Upper lobe of left lung (tissue), 6 donors: Measurements from ENCODE around the gene RNF214. TPM values are rescaled to one million over a fixed set of nuclear protein-coding genes. Genes with fewer than 3 reads are reported as not detected.

Experiments
- ATAC-seq, 2 donors: fragments of 200-7000 bp; cut with Tn5 transposase; one replicate each; pipeline ENCODE4 v1.9.1; 2022; ENCODE audit warnings: mild to moderate bottlenecking in 2 of 2, moderate library complexity in 2 of 2; ENCODE audit not compliant: low FRiP score in 2 of 2
- DNase-seq, 2 donors: peaks; one replicate each; pipeline ENCODE4 v3.0.0-alpha.2; 2019 to 2020
- H3K27ac ChIP-seq, 4 donors: fragments of 200-600 bp; sonication (generic); one replicate each; pipeline ENCODE4 v1.5.1; 2016 to 2019
- H3K27me3 ChIP-seq, 4 donors: fragments of 200-600 bp; sonication (generic); one replicate each; pipeline ENCODE4 v1.5.1; 2017 to 2019
- H3K36me3 ChIP-seq, 4 donors: fragments of 200-600 bp; sonication (generic); one replicate each; pipeline ENCODE4 v1.5.1; 2016 to 2019
- H3K4me1 ChIP-seq, 4 donors: fragments of 200-600 bp; sonication (generic); one replicate each; pipeline ENCODE4 v1.5.1; 2018 to 2019
- H3K4me3 ChIP-seq, 4 donors: fragments of 200-600 bp; sonication (generic); one replicate each; pipeline ENCODE4 v1.5.1; 2017 to 2019; ENCODE audit warnings: mild to moderate bottlenecking in 2 of 4, moderate library complexity in 1 of 4
- H3K9me3 ChIP-seq, 4 donors: fragments of 200-600 bp; sonication (generic); one replicate each; pipeline ENCODE4 v1.5.1; 2018 to 2019
- EP300 ChIP-seq, 4 donors: sonication (generic); formaldehyde crosslinking; IDR thresholded peaks; one replicate each; pipeline ENCODE4 v1.5.1; 2017; ENCODE audit warnings: antibody characterized with exemption in 4 of 4, control low read depth in 2 of 4
- POLR2A ChIP-seq, 4 donors: fragments of 450-650 bp; IDR thresholded peaks; one replicate each; pipeline ENCODE4 v1.5.1; 2016 to 2017; ENCODE audit warnings: antibody characterized with exemption in 4 of 4, mild to moderate bottlenecking in 2 of 4
- POLR2AphosphoS5 ChIP-seq, 2 donors: sonication (generic); formaldehyde crosslinking; IDR thresholded peaks; one replicate each; pipeline ENCODE4 v1.5.1; 2017; ENCODE audit warnings: antibody characterized with exemption in 2 of 2
- WGBS, 2 donors: methylation state at CpG; one replicate each; pipeline ENCODE4 v1.1.5; 2017 to 2018; 5-methylcytosine and 5-hydroxymethylcytosine counted together
- total RNA-seq, 6 donors: library from RNA; depleted of rRNA in 4 of 6; stranded (reverse); fragments of >200 nt in 4 of 6; gene quantifications; one replicate each; pipeline versions ENCODE4 v1.1.0 to v1.2.1, GENCODE V29; 2016 to 2021
- TF ChIP-seq, protein P1 (sequence below), 6 experiments: fragments of 450-650 bp in 4 of 6; fragments of 200-600 bp in 2 of 6; sonication (generic) in 2 of 6; IDR thresholded peaks; one replicate each; pipeline ENCODE4 v1.5.1; 2016 to 2019; ENCODE audit warnings: antibody characterized with exemption in 6 of 6
- donor health status: DM: no; HTN: no; CAD: no; lungs with moderate emphysema.
- donor health status: DM: no; HTN: yes; CAD: no; lungs with severe emphysema.

RNF214 gene
- total RNA-seq, 6 donors from 2014 or later = 9.0 to 24.1 (median 19.8) TPM

DNA sequence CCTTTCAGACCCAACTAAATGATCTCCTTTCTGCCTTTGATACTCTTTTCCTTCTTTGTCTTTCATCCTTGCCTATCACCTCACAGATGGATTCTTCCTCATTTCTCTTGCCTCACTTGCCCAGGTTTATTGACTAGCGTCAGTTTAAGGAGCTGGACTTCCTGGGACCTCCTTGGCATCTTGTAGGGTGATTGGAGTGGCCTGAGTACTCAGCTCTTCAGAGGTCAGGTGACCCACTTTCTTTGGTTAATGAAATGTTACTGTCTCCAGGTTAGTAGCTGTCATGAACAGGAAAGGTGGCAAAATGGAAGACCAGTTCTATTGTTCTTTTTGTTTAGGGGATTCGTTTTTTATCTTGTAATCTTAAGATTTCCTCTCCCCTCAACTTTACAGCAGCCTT is 54.1 kb downstream of the RNF214 start:
- H3K27me3 ChIP-seq = no peaks in the 10 kb centered on the region
- H3K4me3 ChIP-seq = no peak overlapping the region
- no peaks in the 10 kb centered on the region for H3K9me3 ChIP-seq
- H3K4me1 ChIP-seq = no peaks in the 10 kb centered on the region
- WGBS, 2 donors = 57 to 59% methylated on average over 2 of the region's 2 CpGs
- no peak for DNase-seq
- peaks cover 20 to 85% (median 64%) of the 10 kb centered on the region in 4 donors for H3K36me3 ChIP-seq
- ATAC-seq = no peak
- TF ChIP-seq, protein P1, sequence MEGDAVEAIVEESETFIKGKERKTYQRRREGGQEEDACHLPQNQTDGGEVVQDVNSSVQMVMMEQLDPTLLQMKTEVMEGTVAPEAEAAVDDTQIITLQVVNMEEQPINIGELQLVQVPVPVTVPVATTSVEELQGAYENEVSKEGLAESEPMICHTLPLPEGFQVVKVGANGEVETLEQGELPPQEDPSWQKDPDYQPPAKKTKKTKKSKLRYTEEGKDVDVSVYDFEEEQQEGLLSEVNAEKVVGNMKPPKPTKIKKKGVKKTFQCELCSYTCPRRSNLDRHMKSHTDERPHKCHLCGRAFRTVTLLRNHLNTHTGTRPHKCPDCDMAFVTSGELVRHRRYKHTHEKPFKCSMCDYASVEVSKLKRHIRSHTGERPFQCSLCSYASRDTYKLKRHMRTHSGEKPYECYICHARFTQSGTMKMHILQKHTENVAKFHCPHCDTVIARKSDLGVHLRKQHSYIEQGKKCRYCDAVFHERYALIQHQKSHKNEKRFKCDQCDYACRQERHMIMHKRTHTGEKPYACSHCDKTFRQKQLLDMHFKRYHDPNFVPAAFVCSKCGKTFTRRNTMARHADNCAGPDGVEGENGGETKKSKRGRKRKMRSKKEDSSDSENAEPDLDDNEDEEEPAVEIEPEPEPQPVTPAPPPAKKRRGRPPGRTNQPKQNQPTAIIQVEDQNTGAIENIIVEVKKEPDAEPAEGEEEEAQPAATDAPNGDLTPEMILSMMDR (IDR thresholded peaks at IDR 0.05) = no peak
- TF ChIP-seq EP300 (IDR thresholded peaks at IDR 0.05) (no peak), POLR2AphosphoS5 (IDR thresholded peaks at IDR 0.05) (no peak), POLR2A (IDR thresholded peaks at IDR 0.05) (no peak)
- no peak overlapping the region for H3K27ac ChIP-seq

DNA sequence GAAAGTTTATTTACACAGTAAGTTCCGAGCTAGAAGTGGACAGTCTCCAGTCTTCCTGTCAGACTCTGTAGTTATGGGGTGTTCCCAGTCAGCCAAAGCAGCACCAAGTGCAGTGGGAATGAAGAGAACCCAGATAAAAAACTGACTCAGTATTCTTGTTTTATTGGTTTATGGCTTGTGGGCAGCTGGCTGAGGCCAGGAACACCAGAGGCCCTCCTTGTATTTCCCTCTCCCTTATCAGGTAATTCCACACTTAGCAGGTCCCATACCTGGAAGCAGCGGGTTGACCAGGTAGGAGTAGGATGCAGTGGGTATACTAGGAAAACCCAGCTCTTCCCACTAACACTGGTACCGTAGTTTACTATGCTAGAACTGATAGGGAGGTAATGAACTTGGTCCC is 55.2 kb downstream of the RNF214 start:
- Histone ChIP-seq H3K4me1 (no peaks in the 10 kb centered on the region), H3K9me3 (no peaks in the 10 kb centered on the region), H3K36me3 (peaks cover 20 to 75% (median 53%) of the 10 kb centered on the region in 4 donors), H3K4me3 (no peak overlapping the region), H3K27ac (no peak overlapping the region), H3K27me3 (no peaks in the 10 kb centered on the region)
- no peak for DNase-seq
- whole genome bisulfite sequencing, 2 donors = 81 to 86% methylated on average over 3 of the region's 3 CpGs
- no peak for ATAC-seq
- TF ChIP-seq POLR2A (IDR thresholded peaks at IDR 0.05) (no peak), EP300 (IDR thresholded peaks at IDR 0.05) (no peak), POLR2AphosphoS5 (IDR thresholded peaks at IDR 0.05) (no peak)
- TF ChIP-seq, protein P1 (IDR thresholded peaks at IDR 0.05) = no peak

DNA sequence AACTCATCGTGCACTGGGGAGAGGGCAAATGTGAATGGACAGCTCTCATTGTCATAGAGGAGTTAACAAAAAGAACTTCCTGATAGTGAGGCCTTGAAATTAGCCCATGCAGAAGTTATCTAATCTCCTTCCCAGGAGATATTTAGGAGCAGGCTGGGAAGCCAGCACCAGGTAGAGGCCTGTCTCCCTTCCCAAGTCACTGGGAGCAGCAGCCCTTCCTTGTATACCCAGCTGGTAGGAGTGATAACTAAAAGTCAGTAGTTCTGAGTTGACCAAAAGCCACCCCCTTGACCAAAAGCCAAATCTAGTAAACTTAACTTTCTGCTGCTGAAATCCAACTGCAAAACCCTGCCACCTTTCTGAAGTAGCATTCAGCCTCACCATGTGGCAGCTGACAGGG is 57.3 kb downstream of the RNF214 start:
- no peaks in the 10 kb centered on the region for H3K9me3 ChIP-seq
- ATAC-seq (no peak), DNase-seq (no peak)
- no peak overlapping the region for H3K4me3 ChIP-seq
- H3K36me3 ChIP-seq = peaks cover 20 to 69% (median 50%) of the 10 kb centered on the region in 4 donors
- 95 to 100% methylated on average over 1 of the region's 1 CpG for WGBS, 2 donors
- no peak overlapping the region for H3K27ac ChIP-seq
- no peaks in the 10 kb centered on the region for H3K4me1 ChIP-seq
- TF ChIP-seq, protein P1 (IDR thresholded peaks at IDR 0.05) = no peak
- TF ChIP-seq POLR2AphosphoS5 (IDR thresholded peaks at IDR 0.05) (no peak), EP300 (IDR thresholded peaks at IDR 0.05) (no peak), POLR2A (IDR thresholded peaks at IDR 0.05) (no peak)
- H3K27me3 ChIP-seq = no peaks in the 10 kb centered on the region

DNA sequence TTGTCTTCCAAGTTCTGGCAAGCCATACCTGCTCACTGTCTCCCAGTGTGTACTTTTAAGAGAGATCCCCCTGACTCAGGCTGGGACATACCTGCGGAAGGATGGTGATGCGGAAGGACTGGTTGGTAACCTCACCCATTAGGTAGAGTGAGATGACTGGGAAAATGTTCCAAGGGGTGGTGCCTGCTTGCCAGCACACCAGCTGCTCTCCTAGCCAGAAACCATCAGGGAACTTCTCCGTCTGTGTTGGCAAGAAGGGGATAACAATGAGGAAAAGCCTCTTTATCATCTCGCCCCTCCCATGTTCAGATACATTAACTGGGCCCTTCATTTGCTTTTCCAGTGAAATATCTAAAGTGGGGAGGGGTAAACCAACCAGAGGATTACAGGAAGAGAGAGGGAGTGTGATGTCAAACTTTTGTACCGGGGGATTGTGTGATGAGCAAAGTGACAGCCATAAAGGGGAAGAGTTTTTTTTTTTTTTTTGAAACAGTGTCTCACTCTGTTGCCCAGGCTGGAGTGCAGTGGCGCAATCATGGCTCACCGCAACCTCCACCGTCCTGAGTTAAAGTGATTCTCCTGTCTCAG is 58.4 kb downstream of the RNF214 start, which contains the start of gene BACE1-AS:
Gene BACE1-AS (plus strand): TSS at position 538 of the 588 bp plus-strand sequence.
- Histone ChIP-seq H3K36me3 (peaks cover 20 to 58% (median 41%) of the 10 kb centered on the region in 4 donors), H3K27ac (no peak within 1 kb of the TSS), H3K4me1 (no peaks in the 10 kb centered on the region), H3K9me3 (no peaks in the 10 kb centered on the region), H3K27me3 (no peaks in the 10 kb centered on the region), H3K4me3 (no peak within 1 kb of the TSS)
- no peak for ATAC-seq
- no peak for DNase-seq
- no peak for TF ChIP-seq POLR2AphosphoS5 (IDR thresholded peaks at IDR 0.05)
- WGBS, 2 donors = 84 to 90% methylated on average over 8 of the region's 8 CpGs

DNA sequence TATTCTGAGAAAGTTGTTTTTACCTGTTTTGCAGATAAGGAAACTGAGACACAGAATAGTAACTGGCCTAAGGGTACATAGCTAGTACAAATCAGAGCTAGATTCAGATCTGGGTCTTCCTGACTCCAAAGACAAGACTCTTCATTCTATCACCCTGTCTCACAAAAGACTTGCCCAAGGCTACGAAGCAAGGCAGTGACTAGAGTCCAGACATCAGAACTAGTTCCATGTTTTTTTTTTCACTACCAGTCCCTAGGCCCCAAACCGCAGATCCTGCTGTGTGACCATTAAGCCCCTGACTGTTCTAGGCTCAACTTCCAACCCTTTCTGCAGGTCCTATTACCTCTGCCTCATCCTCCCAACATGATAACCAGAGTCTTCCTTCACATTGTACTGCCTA is 60.1 kb downstream of the RNF214 start:
- 96 to 100% methylated on average over 2 of the region's 2 CpGs for WGBS, 2 donors
- Histone ChIP-seq H3K27me3 (no peaks in the 10 kb centered on the region), H3K4me3 (no peak overlapping the region), H3K27ac (no peak overlapping the region), H3K36me3 (peaks cover 20 to 55% (median 36%) of the 10 kb centered on the region in 4 donors), H3K9me3 (no peaks in the 10 kb centered on the region), H3K4me1 (no peaks in the 10 kb centered on the region)
- ATAC-seq (no peak), DNase-seq (no peak)
- no peak for TF ChIP-seq POLR2A (IDR thresholded peaks at IDR 0.05)
